Neuronal stem cell (in vitro differentiated cells): Measurements from ENCODE around the gene KRT23.

Experiments used
- DNase-seq: peaks from one replicate; pipeline ENCODE4 v3.0.0-alpha.2; 2013; ENCODE audit warnings: low spot score
- H2AFZ ChIP-seq: one replicate; pipeline ENCODE4 v1.6.1; 2013; ENCODE audit warnings: mild to moderate bottlenecking, low read length, inconsistent platforms
- H2AK5ac ChIP-seq: 2 replicates; pipeline ENCODE4 v1.6.1; 2013; ENCODE audit warnings: low read depth, mild to moderate bottlenecking, inconsistent platforms, low read length, moderate library complexity, mixed read lengths
- H2BK120ac ChIP-seq: 2 replicates; pipeline ENCODE4 v1.6.1; 2013; ENCODE audit warnings: low read depth, mild to moderate bottlenecking, inconsistent platforms, low read length, moderate library complexity, mixed read lengths
- H2BK12ac ChIP-seq: one replicate; pipeline ENCODE4 v1.6.1; 2013; ENCODE audit warnings: low read length, inconsistent platforms
- H2BK15ac ChIP-seq: 2 replicates; pipeline ENCODE4 v1.6.1; 2013; ENCODE audit warnings: mild to moderate bottlenecking, low read length, inconsistent platforms, mixed read lengths
- H2BK5ac ChIP-seq: one replicate; pipeline ENCODE4 v1.6.1; 2013; ENCODE audit warnings: inconsistent platforms, mild to moderate bottlenecking, low read length, moderate library complexity
- H3K14ac ChIP-seq: one replicate; pipeline ENCODE4 v1.6.1; 2013; ENCODE audit warnings: low read length, inconsistent platforms
- H3K18ac ChIP-seq: 2 replicates; pipeline ENCODE4 v1.6.1; 2013; ENCODE audit warnings: low read length, inconsistent platforms
- H3K23ac ChIP-seq: 2 replicates; pipeline ENCODE4 v1.6.1; 2013; ENCODE audit warnings: low read depth, mild to moderate bottlenecking, mixed read lengths, low read length, inconsistent platforms; ENCODE audit not compliant: poor library complexity
- H3K27ac ChIP-seq: replicated peaks from 3 replicates; pipeline ENCODE4 v1.5.1; 2013; ENCODE audit warnings: low read length, inconsistent platforms
- H3K27me3 ChIP-seq, 3 experiments: 2 replicates each; pipeline ENCODE4 v1.6.1; 2013; ENCODE audit warnings: low read length in 3 of 3, mild to moderate bottlenecking in 2 of 3, inconsistent platforms in 1 of 3, low read depth in 1 of 3, mixed read lengths in 1 of 3, moderate library complexity in 1 of 3; ENCODE audit not compliant: control insufficient read depth in 3 of 3, insufficient read depth in 3 of 3
- H3K36me3 ChIP-seq, 2 donors: replicated peaks in 1 of 2; 2 replicates each; pipeline ENCODE4 v1.6.1; 2013; ENCODE audit warnings: low read length in 2 of 2; ENCODE audit not compliant: control insufficient read depth in 2 of 2, insufficient read depth in 2 of 2
- H3K4ac ChIP-seq: 2 replicates; pipeline ENCODE4 v1.6.1; 2013; ENCODE audit warnings: inconsistent platforms, mild to moderate bottlenecking, low read length, moderate library complexity
- H3K4me1 ChIP-seq, 2 donors: 1 replicate in 1 of 2; 2 replicates in 1 of 2; pipeline ENCODE4 v1.6.1; 2013; ENCODE audit warnings: low read length in 2 of 2, low read depth in 1 of 2; ENCODE audit not compliant: control insufficient read depth in 2 of 2, insufficient read depth in 1 of 2
- H3K4me2 ChIP-seq: one replicate; pipeline ENCODE4 v1.6.1; 2013; ENCODE audit warnings: mild to moderate bottlenecking, low read length, inconsistent platforms; ENCODE audit not compliant: insufficient read depth, poor library complexity, severe bottlenecking
- H3K4me3 ChIP-seq, 2 donors: 2 replicates each; pipeline ENCODE4 v1.5.1; 2013; ENCODE audit warnings: low read length in 2 of 2, mild to moderate bottlenecking in 2 of 2, inconsistent platforms in 1 of 2, moderate library complexity in 1 of 2
- H3K79me1 ChIP-seq: one replicate; pipeline ENCODE4 v1.6.1; 2013; ENCODE audit warnings: low read depth, mild to moderate bottlenecking, inconsistent platforms, low read length, moderate library complexity
- H3K9ac ChIP-seq: one replicate; pipeline ENCODE4 v1.6.1; 2013; ENCODE audit warnings: mild to moderate bottlenecking, low read depth, low read length, inconsistent platforms; ENCODE audit not compliant: poor library complexity
- H3K9me3 ChIP-seq, 2 donors: replicated peaks in 1 of 2; 2 replicates each; pipeline versions ENCODE3 to v1.6.1; 2013; ENCODE audit warnings: low read length in 2 of 2, mild to moderate bottlenecking in 2 of 2, inconsistent platforms in 1 of 2, low read depth in 1 of 2, mixed read lengths in 1 of 2, moderate library complexity in 1 of 2; ENCODE audit not compliant: control insufficient read depth in 2 of 2, insufficient read depth in 1 of 2
- H4K8ac ChIP-seq: one replicate; pipeline ENCODE4 v1.6.1; 2013; ENCODE audit warnings: low read depth, mild to moderate bottlenecking, inconsistent platforms, low read length, moderate library complexity
- H4K91ac ChIP-seq: one replicate; pipeline ENCODE4 v1.6.1; 2013; ENCODE audit warnings: low read length, low read depth, mild to moderate bottlenecking, inconsistent platforms; ENCODE audit not compliant: poor library complexity
- WGBS, 2 donors: extraction: QIAGEN DNeasy Blood & Tissue Kit; methylation state at CpG; one replicate each; pipeline ENCODE4 v1.1.7; 2013; ENCODE audit warnings: missing lambda C conversion rate in 2 of 2, mixed read lengths in 1 of 2; ENCODE audit not compliant: insufficient read length in 2 of 2, insufficient replicate concordance in 1 of 2; ENCODE audit errors: extremely low coverage in 2 of 2; 5-methylcytosine and 5-hydroxymethylcytosine counted together

Gene KRT23

GRCh38 chr17:40945414-40945813 is 8.0 kb upstream of the KRT23 start:
- no peaks in the 10 kb centered on the region for H3K9me3 ChIP-seq
- H3K4ac ChIP-seq, result no peak overlapping the region
- H3K4me3 ChIP-seq, result no peak overlapping the region
- H3K23ac ChIP-seq, result no peak overlapping the region
- H2BK120ac ChIP-seq, result no peak overlapping the region
- no peaks in the 10 kb centered on the region for H3K36me3 ChIP-seq
- H3K14ac ChIP-seq, result no peak overlapping the region
- no peak overlapping the region for H4K8ac ChIP-seq
- no peak for DNase-seq
- no peak overlapping the region for H2BK5ac ChIP-seq
- no peak overlapping the region for H4K91ac ChIP-seq
- H3K4me2 ChIP-seq, result no peak overlapping the region
- no peak overlapping the region for H2AFZ ChIP-seq
- H3K27me3 ChIP-seq, result peaks cover 0 to 10% (median 0%) of the 10 kb centered on the region in 3 experiments
- H2AK5ac ChIP-seq, result peak overlapping the region; percentile 49
- no CpG with 5 or more reads among the region's 6 CpGs for WGBS, 2 donors
- H2BK15ac ChIP-seq, result peak overlapping the region; percentile 56
- H3K27ac ChIP-seq, result peak overlapping the region; percentile 24
- H3K18ac ChIP-seq, result no peak overlapping the region
- no peaks in the 10 kb centered on the region for H3K79me1 ChIP-seq
- no peak overlapping the region for H3K9ac ChIP-seq
- peaks cover 0 to 11% of the 10 kb centered on the region in 2 donors for H3K4me1 ChIP-seq
- no peak overlapping the region for H2BK12ac ChIP-seq

DNA sequence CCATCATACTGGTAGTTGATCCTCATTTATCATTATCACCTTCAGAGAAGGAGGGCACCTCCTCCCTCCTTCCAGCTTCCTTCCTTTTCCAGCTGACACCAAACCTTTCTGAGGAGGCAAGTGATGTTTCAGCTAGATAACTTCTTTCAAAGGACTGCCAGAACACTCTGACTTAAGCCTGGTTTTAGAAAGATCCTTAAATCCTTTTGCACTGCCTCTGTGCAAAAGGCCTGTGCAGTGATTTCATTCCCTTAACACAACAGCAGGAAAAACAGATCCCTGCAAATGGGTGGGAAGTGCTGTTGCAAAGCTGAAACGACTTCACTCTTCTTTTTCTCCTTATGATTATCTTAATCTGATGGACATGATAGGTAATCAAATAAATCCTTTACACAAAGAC is 7.1 kb upstream of the KRT23 start:
- Histone ChIP-seq H4K8ac (no peak overlapping the region), H3K4me2 (no peak overlapping the region), H3K9ac (no peak overlapping the region), H2BK12ac (no peak overlapping the region), H3K79me1 (no peaks in the 10 kb centered on the region), H2BK15ac (no peak overlapping the region), H3K36me3 (no peaks in the 10 kb centered on the region), H3K4me1 (peaks cover 0 to 11% of the 10 kb centered on the region in 2 donors), H3K9me3 (no peaks in the 10 kb centered on the region), H2BK5ac (no peak overlapping the region), H2AFZ (no peak overlapping the region), H2AK5ac (no peak overlapping the region), H3K4me3 (no peak overlapping the region), H3K27ac (no peak overlapping the region), H3K14ac (no peak overlapping the region), H4K91ac (no peak overlapping the region), H3K27me3 (peaks cover 0 to 8% (median 0%) of the 10 kb centered on the region in 3 experiments), H3K23ac (no peak overlapping the region), H3K4ac (no peak overlapping the region), H2BK120ac (no peak overlapping the region), H3K18ac (no peak overlapping the region)
- no CpG with 5 or more reads among the region's 1 CpG for WGBS, 2 donors
- no peak for DNase-seq

DNA sequence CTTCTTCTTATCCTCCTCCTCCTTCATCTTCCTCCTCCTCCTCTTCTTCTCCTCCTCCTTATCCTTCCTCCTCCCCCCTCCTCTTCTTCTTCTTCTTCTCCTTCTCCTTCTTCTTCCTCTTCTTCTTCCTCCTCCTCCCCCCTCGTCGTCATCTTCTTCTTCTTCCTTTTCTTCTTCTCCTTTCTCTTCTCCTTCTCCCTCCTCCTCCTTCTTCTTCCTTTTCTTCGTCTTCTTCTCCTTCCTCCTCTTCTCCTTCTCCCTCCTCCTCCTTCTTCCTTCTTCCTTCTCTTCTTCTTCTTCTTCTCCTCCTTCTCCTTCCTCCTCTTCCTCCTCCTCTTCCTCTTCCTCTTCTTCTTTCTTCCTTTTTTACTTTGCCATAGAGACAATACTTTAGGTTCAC is 5.1 kb upstream of the KRT23 start:
- Histone ChIP-seq H3K27me3 (peaks cover 0 to 3% (median 0%) of the 10 kb centered on the region in 3 experiments), H2BK5ac (no peak overlapping the region), H3K4me1 (peaks cover 0 to 12% of the 10 kb centered on the region in 2 donors), H3K4me2 (no peak overlapping the region), H3K9me3 (no peaks in the 10 kb centered on the region), H2BK120ac (no peak overlapping the region), H3K27ac (no peak overlapping the region), H2BK12ac (no peak overlapping the region), H3K9ac (no peak overlapping the region), H3K14ac (no peak overlapping the region), H4K8ac (no peak overlapping the region), H3K4ac (no peak overlapping the region), H3K79me1 (no peaks in the 10 kb centered on the region), H3K18ac (no peak overlapping the region), H3K36me3 (no peaks in the 10 kb centered on the region), H3K23ac (no peak overlapping the region), H2BK15ac (no peak overlapping the region), H3K4me3 (no peak overlapping the region), H2AK5ac (no peak overlapping the region), H2AFZ (no peak overlapping the region), H4K91ac (no peak overlapping the region)
- no peak for DNase-seq
- WGBS, 2 donors, result no CpG with 5 or more reads among the region's 3 CpGs

GRCh38 chr17:40940266-40940665 is 2.8 kb upstream of the KRT23 start:
- Histone ChIP-seq H3K9me3 (no peaks in the 10 kb centered on the region), H3K4me2 (no peak overlapping the region), H2BK5ac (no peak overlapping the region), H2AFZ (no peak overlapping the region), H3K23ac (no peak overlapping the region), H3K14ac (no peak overlapping the region), H3K9ac (no peak overlapping the region), H2AK5ac (no peak overlapping the region), H3K4me3 (no peak overlapping the region), H2BK15ac (no peak overlapping the region), H3K18ac (no peak overlapping the region), H3K36me3 (no peaks in the 10 kb centered on the region), H2BK12ac (no peak overlapping the region), H4K8ac (no peak overlapping the region), H4K91ac (no peak overlapping the region), H3K27me3 (peaks cover 0 to 3% (median 0%) of the 10 kb centered on the region in 3 experiments), H3K4ac (no peak overlapping the region), H3K79me1 (no peaks in the 10 kb centered on the region), H2BK120ac (no peak overlapping the region), H3K27ac (no peak overlapping the region), H3K4me1 (peaks cover 0 to 13% of the 10 kb centered on the region in 2 donors)
- no CpG with 5 or more reads among the region's 6 CpGs for WGBS, 2 donors
- no peak for DNase-seq
